SKM-1 treated with dmso at 0.1 percent for 144 hours (cell line): Measurements from ENCODE around the gene EFCAB14.
"Not testable (repeated sequence)": the region's sequence is repeated elsewhere in the genome, so short reads cannot be mapped to it uniquely, and the experiment has no call there.

ENCODE experiments used
- DNase-seq: peaks from one replicate; lab custom pipeline; 2025; ENCODE audit not compliant: unreplicated experiment; lab: John Stamatoyannopoulos, UW

The EFCAB14 gene

GRCh38 chr1:46687093-46687659 lies 31.7 kb downstream of the EFCAB14 start:
- DNase-seq, result no peak

GRCh38 chr1:46686255-46686654 lies 32.7 kb downstream of the EFCAB14 start:
- DNase-seq, result no peak

GRCh38 chr1:46684670-46685069 lies 34.2 kb downstream of the EFCAB14 start:
- DNase-seq, result no peak

DNA sequence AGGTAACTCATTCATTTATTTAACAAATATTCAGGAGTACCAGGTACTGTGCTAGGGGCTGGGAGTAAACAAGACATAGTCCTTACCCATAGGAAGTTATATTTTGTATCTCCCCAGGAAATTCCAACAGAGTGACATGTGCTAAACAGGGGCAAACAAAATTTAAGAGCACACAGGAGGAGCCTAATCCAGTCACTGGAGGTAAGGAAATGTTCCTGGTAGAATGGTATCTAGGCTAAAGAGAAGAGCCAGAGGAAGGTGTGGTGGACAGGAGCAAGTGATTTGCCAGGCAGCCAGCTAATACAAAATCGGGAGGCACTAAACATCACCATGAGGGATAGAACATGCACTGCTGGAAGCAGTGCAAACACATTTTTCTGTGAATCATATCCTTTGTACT lies 36.9 kb downstream of the EFCAB14 start:
- DNase-seq, result no peak

DNA sequence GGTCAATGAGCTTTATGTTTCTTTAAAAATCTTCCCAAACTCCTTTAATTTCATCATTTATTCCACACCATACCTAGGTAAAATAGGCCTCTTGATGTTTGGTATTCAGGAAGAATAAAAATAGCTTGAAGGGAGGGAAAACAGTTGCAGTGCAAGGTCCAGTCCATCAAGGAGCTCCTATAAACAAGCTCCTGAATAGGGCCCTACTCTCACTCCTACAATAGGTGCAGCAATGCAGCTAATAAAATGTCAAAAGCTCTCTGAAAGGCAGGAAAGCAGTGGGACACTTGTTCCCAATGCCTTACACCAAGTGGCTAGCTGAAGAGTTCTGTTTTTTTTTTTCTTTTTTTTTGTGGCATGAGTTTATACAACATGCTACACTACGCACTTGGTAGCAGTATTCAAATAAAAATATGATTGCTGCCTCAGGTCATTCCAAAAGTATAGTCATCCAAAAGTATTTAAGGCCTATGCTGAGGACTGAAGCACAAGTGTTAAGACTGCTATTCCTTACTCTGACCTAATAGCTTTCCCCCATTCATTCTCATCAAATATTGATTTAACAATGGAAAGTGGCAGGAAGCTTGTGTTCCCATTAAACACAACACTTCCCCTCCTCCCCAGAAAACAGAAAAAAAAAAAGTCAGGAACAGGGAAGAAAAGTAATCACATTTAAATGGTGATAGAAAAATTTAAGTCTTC lies 37.4 kb downstream of the EFCAB14 start:
- no peak for DNase-seq

DNA sequence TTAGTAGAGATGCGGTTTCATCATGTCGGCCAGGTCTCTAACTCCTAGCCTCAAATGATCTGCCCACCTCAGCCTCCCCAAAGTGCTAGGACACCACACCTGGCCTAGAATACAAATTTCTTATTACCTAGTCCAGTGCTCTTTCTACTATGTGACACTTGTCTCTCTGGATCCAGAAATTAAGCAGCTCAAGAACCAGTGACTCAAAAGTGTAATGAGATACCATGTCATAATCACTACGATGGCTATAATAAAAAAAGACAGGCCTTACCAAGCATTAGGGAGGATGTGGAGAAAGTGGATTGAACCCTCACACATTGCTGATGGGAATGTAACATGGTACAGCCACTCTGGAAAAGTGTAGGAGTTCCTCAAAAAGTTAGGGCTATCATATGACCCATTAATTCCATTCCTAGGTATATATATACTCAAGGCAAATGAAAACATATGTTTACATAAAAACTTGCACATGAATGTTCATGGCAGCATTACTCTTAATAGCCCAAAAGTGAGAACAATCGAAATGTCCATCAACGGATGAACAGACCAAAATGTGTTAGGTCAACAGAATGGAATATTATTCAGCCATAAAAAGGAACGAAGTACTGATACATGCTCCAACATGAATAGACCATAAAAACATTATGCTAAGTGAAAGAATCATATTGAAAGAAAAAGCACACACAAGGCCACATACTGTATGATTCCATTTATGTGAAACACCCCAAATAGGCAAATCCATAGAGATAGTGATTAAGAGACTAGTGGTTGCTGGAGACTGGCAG lies 38.9 kb downstream of the EFCAB14 start:
- no peak for DNase-seq

GRCh38 chr1:46677339-46677738 lies 41.6 kb downstream of the EFCAB14 start:
- DNase-seq, result no peak

DNA sequence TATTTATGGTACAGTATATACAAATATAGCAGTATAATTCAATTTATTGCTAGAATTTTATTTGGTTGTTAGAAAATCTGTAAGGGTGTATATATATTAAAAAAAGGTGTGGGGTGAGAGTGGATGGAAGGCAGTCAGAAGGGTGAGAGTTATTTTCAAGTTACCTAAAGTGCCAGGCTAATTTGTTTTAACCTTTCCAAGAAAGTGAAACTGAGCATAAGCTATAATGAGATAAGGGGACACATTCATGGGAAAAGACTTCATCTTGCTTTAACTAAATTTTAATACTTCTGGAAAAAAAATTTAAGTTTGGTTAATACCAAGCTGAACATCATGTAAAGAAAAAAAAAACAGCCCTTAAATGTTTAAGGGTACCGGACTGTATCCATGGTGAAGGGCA lies 42.4 kb downstream of the EFCAB14 start:
- DNase-seq, result no peak

DNA sequence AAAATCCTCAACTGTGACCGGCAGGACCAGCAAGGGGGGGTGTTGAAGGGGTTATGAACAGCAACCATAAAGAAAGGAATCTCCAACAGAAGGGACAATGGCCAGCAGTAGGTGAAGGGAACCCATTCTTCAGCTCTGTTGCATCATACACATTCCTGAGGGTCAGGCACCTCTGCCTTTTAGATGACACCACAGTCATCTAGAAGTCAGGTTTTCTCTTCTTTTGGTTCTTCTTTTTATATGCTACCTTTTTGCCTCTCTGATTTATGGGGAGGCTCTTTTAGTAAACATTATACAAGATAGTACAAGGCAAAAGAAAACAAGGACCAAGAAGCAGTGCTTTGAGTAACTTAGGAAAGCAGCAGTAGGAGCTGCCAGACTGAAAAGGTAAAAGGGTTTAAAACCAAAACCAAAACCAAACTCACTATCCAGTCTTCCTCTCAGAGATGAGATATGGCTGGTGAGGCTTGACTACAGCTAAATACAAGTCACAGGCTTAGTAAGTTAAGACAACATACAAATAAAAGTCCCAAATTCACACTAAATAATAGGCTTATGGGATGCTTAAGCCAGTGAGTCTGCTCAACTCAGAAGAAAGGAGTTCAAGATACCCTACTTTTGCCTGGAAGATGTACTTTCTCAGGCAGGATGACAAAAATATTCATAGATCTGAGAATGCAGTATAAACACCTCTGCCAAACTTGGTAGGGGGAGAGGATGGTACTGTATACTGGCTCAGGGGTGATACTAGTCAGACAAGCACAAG lies 43.2 kb downstream of the EFCAB14 start:
- DNase-seq, result no peak

- DNase-seq, result no peak
Measured at GRCh38 chr1:46673749-46674182, 45.1 kb downstream of the EFCAB14 start.

DNA sequence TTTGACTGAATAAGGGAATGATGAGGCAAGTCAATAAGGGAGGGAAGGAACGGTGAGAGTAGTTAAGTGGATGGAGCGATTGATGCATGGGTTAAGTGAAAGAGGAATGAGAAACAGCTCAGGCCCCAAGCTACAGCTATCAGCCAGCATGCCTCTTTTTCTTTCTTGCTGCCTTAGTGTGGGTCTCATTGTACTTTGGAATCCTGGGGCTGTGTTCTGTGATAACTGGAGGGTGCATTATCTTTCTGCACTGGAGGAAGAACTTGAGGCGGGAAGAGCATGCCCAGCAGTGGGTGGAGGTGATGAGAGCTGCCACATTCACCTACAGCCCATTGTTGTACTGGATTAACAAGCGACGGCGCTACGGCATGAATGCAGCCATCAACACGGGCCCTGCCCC lies 46.2 kb downstream of the EFCAB14 start:
- no peak for DNase-seq

- DNase-seq, result no peak
Measured at GRCh38 chr1:46671554-46671953, 47.4 kb downstream of the EFCAB14 start, which contains the start of gene TEX38. Gene TEX38, plus strand, starts transcription at chr1:46671854. Its CDS starts 81 bp downstream, at chr1:46671935.

DNA sequence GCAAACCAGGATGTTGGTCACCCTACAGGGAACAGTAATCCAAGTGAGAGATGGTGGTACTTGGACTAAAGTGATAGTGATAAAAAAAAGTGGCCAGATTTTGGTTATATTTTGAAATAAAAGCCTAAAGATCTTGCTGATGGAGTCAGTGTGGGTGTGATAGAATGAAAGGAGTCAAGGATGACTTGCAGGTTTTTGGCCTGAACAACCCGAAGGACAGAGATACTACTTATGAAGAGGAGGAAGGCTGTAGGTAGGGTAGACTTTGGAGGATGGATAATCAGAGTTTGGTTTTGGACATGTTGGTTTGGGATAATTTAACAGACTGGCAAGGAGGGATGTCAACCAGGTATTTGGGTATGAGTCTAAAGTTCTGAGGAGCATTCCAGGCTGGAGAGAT lies 48.8 kb downstream of the EFCAB14 start:
- no peak for DNase-seq

DNA sequence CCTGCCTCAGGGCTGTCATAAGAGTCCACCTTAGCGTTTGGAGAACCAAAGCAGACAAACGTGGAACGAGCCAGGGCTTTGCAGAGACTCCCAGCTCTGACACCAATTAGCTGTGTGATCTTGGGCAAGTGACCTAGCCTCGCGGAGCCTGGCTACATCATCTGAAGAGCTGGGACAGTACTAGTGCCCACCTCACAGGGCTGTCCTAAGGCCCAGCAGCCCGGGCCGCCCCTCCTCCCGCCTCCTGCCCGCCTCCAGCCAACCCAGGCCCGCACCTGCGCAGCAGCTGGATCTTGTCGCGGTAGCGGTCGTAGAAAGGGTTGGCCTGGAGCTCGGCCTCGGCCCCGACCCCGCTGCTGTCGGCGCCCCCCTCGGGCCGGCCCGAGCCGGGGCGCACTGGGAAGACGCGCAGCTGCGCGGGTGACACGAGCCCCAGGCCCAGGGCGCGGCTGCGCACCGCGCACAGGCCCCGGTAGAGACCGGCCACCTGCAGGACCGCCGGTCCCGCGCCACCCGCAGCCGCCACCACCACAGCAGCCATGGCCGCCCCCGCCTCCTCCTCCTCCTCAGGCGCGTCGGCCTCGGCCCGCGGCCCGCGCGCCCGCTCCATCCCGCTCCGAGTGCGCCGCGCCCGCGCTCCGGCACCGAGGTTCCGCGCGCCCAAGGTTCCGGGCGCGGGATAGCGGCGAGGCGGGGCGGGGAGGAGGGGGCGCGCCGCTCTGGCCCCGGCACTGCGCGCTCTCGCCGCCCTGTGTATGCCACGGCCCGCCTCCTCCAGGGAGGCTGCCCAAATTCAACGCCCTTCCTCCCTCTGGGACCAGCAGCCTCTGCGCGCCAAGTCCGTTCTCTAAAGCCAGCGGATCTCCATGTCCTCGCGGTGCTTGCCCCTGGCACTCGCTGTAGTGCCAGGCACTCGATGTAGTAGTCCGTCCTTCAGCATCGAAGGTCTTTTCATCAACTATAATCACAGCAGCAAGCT lies 50.8 kb downstream of the EFCAB14 start, which contains the start of gene ATPAF1:
Gene ATPAF1, minus strand, starts transcription at position 583 of the 979 bp plus-strand sequence. Its CDS starts 42 bp downstream, at position 541.
- DNase-seq, result peak; percentile 44

DNA sequence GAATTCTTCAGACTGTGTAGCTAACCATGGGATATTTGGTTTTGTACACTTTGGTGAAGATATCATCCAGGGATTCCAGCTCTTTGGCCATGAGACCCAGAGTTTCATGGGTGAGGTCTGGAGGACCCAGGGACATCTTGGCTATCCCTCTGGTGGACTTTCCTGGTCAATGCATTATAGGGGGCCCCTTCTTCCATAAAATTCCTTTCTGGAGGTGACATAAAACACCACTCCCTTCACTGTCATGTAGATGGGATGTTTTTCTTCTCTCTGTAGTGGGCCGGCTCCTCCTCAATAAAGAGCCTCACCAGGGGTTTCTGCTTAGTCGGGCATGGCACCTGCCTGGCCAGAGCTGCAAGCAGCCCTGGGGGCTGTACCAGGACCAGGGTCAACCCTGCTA lies 52.9 kb downstream of the EFCAB14 start:
- DNase-seq, result no peak

- DNase-seq, result not testable (repeated sequence)
Measured at GRCh38 chr1:46662919-46663318, 56.0 kb downstream of the EFCAB14 start.

DNA sequence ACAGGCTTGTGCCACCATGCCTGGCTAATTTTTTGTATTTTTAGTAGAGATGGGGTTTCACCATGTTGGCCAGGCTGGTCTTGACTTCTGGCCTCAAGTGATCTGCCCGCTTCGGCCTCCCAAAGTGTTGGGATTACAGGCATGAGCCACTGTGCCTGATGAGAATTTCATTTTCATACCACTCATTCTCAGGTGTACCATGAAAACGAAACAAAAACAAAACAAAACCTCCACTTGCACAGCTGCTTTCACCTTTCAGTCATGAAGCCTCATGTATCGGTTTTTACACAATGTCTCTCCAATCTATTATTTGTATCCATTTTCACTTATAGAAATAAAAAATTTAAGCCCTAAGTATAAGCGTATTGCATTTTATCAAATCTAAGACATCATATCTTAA lies 58.8 kb downstream of the EFCAB14 start:
- DNase-seq, result not testable (repeated sequence)

DNA sequence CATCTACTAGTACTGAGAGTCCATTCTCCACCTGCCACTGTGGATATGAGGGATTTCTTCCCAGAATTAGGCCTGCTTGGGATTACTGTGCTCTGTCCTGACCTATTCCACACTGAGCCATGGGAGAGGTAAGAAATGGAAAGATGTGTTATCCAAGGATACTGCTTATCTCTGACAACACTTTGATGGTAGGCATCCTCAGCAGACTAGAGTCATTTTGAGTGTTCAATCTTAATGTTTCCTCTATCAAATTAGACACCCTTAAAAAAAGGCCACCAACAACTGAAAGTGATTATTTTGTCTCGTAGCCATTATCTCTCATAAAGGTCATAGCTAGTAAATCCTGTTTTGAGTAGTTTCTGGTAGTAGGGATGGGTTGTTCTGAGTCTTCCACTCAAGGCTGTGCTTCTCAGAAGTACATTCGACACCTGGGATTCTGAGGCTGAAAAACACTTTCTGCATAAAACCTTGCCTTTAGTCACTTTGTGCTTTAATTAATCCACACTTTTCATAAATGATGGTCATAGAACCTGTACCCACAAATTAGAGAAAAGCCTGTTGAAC lies 59.5 kb downstream of the EFCAB14 start:
- no peak for DNase-seq

DNA sequence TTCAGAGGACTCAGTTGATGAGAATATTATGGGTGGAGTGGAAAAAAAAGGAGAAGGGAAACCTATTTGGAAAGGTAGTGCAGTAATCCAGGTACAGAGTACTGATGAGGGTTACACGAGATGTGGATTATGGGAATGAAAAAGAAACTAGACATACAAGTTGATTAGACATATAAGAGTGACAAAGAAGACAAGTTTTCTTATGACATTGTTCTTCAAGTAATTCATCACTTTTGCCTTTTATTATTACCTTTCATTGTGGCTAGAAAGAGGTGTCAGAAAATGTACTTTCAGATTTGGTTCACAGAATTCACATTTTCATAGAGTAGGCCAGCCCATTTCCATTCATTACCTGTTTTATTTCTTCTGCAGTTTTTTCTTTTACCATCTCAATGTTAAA lies 61.1 kb downstream of the EFCAB14 start:
- DNase-seq, result no peak

- no peak for DNase-seq
Measured at GRCh38 chr1:46656643-46657042, 62.3 kb downstream of the EFCAB14 start.
